ENCODE results near the gene RAB4A.

DNA sequence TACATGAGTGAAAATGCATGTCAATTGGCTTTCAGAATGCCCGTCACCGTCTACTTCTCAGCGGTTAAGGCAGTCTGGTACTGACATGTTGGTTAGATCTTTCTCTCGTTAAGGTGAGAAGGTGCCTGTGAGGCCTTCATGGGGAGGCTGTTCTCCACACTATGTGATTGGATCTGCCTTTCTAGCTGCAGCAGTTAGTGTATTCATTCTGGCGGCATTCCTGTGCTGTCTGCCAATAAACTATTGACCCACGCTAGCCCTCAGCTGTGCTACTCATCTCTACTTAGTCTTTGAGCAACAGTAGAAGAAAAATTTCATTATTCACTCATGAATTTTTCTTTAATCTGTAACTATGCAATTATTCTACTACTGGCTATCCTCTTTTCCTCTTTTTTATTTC lies 39.9 kb downstream of the RAB4A start:
- TF ChIP-seq PRMT5 (CRISPR knock-in tag; IDR thresholded peaks at IDR 0.05) (no peak), ZNF431 (CRISPR knock-in tag; IDR thresholded peaks at IDR 0.05) (no peak), FOXM1 (IDR thresholded peaks at IDR 0.05; ENCODE audit: low read depth) (no peak), FOXM1 (CRISPR knock-in tag; IDR thresholded peaks at IDR 0.05; ENCODE audit: low read depth) (no peak)
